ENCODE measurements around the gene CASP10. TPM values are rescaled to one million over a fixed set of nuclear protein-coding genes. Genes with fewer than 3 reads are reported as not detected.

The CASP10 gene
- total and polyA plus RNA-seq, 3 donors from 2014 or later: 2.4 to 10.4 (median 5.2) TPM

Small RNA genes within 50 kb of the gene (small RNA-seq; reads per million reads assigned to genes)
- gene AC007283.2: 0 reads per million in 2 donors
- 0 reads per million in 2 donors for gene MTND4LP13
- gene RNU7-45P: 0 reads per million in 2 donors

Other genes with a start within 250 kb of the CASP10 start
- gene ORC2, start 219.5 kb upstream of the CASP10 start, total RNA-seq: 10 to 100 TPM; 31.8 to 32.5 TPM
- 70.4 TPM for gene ORC2, start 219.5 kb upstream of the CASP10 start, polyA plus RNA-seq (ENCODE audit: insufficient read depth, low read depth, low replicate concordance)
- gene HYCC2, start 111.5 kb upstream of the CASP10 start, total RNA-seq: 10 to 100 TPM; 26.8 to 27.9 TPM
- gene HYCC2, start 111.5 kb upstream of the CASP10 start, polyA plus RNA-seq (ENCODE audit: insufficient read depth, low read depth, low replicate concordance): 10.7 TPM
- gene NDUFB3, start 111.1 kb upstream of the CASP10 start, total RNA-seq: 10 to 100 TPM; 46.8 to 56.2 TPM
- 129 TPM for gene NDUFB3, start 111.1 kb upstream of the CASP10 start, polyA plus RNA-seq (ENCODE audit: insufficient read depth, low read depth, low replicate concordance)
- gene CFLAR, start 67.0 kb upstream of the CASP10 start, total RNA-seq: 100 to 1,000 TPM; 117 to 137 TPM
- 51.1 TPM for gene CFLAR, start 67.0 kb upstream of the CASP10 start, polyA plus RNA-seq (ENCODE audit: insufficient read depth, low read depth, low replicate concordance)
- gene CASP8, start 77.4 kb downstream of the CASP10 start, total RNA-seq: 10 to 100 TPM in 1 of 2 donors, 1 to 10 TPM in 1; 7.4 to 12.5 TPM
- gene CASP8, start 77.4 kb downstream of the CASP10 start, polyA plus RNA-seq (ENCODE audit: insufficient read depth, low read depth, low replicate concordance): 9.1 TPM
- 10 to 100 TPM; 10.5 to 21.5 TPM for gene FLACC1, start 174.2 kb downstream of the CASP10 start, total RNA-seq
- gene FLACC1, start 174.2 kb downstream of the CASP10 start, polyA plus RNA-seq (ENCODE audit: insufficient read depth, low read depth, low replicate concordance): 20.4 TPM